ENCODE data around the gene HTR5A. TPM values are rescaled to one million over a fixed set of nuclear protein-coding genes. Genes with fewer than 3 reads are reported as not detected.

HTR5A gene
- total RNA-seq, 1 donor from 2014 or later: not detected

DNA sequence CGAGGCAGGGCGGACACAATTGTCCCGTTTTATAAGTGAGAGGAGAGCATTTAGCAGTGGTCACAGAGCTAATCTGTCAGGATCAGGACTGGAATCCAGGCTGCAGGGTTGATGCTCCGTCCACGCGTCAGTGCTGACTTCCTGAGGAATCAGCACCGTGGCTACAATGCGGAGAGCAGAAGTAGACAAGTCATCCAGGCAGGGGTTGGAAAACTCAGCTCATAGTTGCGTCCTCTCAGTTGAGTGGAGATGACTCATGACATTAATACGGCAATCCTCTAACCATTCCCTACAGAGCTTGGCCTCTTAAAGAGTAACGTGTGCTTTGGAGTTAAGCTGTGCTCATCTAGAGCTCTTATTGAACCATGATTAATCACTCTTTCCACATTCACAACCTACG lies 17.1 kb upstream of the HTR5A start:
- Histone ChIP-seq H3K27ac (ENCODE audit: low read depth, low read length) (no peak overlapping the region), H3K9ac (ENCODE audit: low read depth in 1 of 3, low read length in 3 of 3) (no peak overlapping the region), H3K27me3 (ENCODE audit: control insufficient read depth in 3 of 3, insufficient read depth in 3 of 3, low read length in 3 of 3) (peaks cover 0 to 8% (median 5%) of the 10 kb centered on the region in 3 donors), H3K4me1 (ENCODE audit: control insufficient read depth in 3 of 3, insufficient read depth in 3 of 3, low read length in 3 of 3) (no peaks in the 10 kb centered on the region), H3K36me3 (ENCODE audit: control insufficient read depth in 3 of 3, insufficient read depth in 3 of 3, low read length in 3 of 3) (no peaks in the 10 kb centered on the region), H3K4me3 (ENCODE audit: low read length in 3 of 3) (no peak overlapping the region), H3K9me3 (ENCODE audit: control insufficient read depth in 3 of 3, low read length in 3 of 3) (no peaks in the 10 kb centered on the region)

- Histone ChIP-seq H3K27ac (ENCODE audit: low read depth, low read length) (no peak overlapping the region), H3K27me3 (ENCODE audit: control insufficient read depth in 3 of 3, insufficient read depth in 3 of 3, low read length in 3 of 3) (peaks cover 0 to 14% (median 5%) of the 10 kb centered on the region in 3 donors), H3K36me3 (ENCODE audit: control insufficient read depth in 3 of 3, insufficient read depth in 3 of 3, low read length in 3 of 3) (no peaks in the 10 kb centered on the region), H3K4me3 (ENCODE audit: low read length in 3 of 3) (no peak overlapping the region), H3K9ac (ENCODE audit: low read depth in 1 of 3, low read length in 3 of 3) (no peak overlapping the region), H3K9me3 (ENCODE audit: control insufficient read depth in 3 of 3, low read length in 3 of 3) (no peaks in the 10 kb centered on the region), H3K4me1 (ENCODE audit: control insufficient read depth in 3 of 3, insufficient read depth in 3 of 3, low read length in 3 of 3) (no peaks in the 10 kb centered on the region)
Observed at GRCh38 chr7:155054761-155055160, 15.4 kb upstream of the HTR5A start.

DNA sequence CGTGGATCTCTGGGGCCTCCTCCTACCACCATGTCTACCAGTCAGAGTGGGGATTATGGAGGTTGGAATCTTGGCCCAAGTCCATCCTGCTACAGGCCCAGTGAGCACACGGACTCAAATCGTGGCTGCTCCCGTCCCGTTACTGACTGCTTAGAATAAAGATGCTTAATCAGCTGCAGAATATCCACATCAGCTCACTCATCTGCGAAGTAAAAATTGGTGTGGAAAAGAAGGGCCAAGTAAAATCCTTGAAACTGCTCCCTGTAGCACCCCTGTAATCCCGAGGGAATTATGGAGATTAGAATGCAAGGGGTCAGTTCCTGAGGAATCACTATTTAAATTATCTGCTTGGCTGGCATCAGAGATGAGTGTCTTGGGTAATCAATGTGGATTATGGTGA lies 13.0 kb upstream of the HTR5A start:
- no peaks in the 10 kb centered on the region for H3K4me1 ChIP-seq (ENCODE audit: control insufficient read depth in 3 of 3, insufficient read depth in 3 of 3, low read length in 3 of 3)
- H3K27me3 ChIP-seq (ENCODE audit: control insufficient read depth in 3 of 3, insufficient read depth in 3 of 3, low read length in 3 of 3): peaks cover 0 to 14% (median 5%) of the 10 kb centered on the region in 3 donors
- no peaks in the 10 kb centered on the region for H3K36me3 ChIP-seq (ENCODE audit: control insufficient read depth in 3 of 3, insufficient read depth in 3 of 3, low read length in 3 of 3)
- H3K4me3 ChIP-seq (ENCODE audit: low read length in 3 of 3): no peak overlapping the region
- no peak overlapping the region for H3K27ac ChIP-seq (ENCODE audit: low read depth, low read length)
- H3K9ac ChIP-seq (ENCODE audit: low read depth in 1 of 3, low read length in 3 of 3): no peak overlapping the region
- H3K9me3 ChIP-seq (ENCODE audit: control insufficient read depth in 3 of 3, low read length in 3 of 3): no peaks in the 10 kb centered on the region

- H3K9ac ChIP-seq (ENCODE audit: low read depth in 1 of 3, low read length in 3 of 3): no peak overlapping the region
- no peak overlapping the region for H3K27ac ChIP-seq (ENCODE audit: low read depth, low read length)
- no peaks in the 10 kb centered on the region for H3K9me3 ChIP-seq (ENCODE audit: control insufficient read depth in 3 of 3, low read length in 3 of 3)
- H3K4me3 ChIP-seq (ENCODE audit: low read length in 3 of 3): no peak overlapping the region
- H3K36me3 ChIP-seq (ENCODE audit: control insufficient read depth in 3 of 3, insufficient read depth in 3 of 3, low read length in 3 of 3): no peaks in the 10 kb centered on the region
- H3K27me3 ChIP-seq (ENCODE audit: control insufficient read depth in 3 of 3, insufficient read depth in 3 of 3, low read length in 3 of 3): peaks cover 0 to 14% (median 5%) of the 10 kb centered on the region in 3 donors
- H3K4me1 ChIP-seq (ENCODE audit: control insufficient read depth in 3 of 3, insufficient read depth in 3 of 3, low read length in 3 of 3): no peaks in the 10 kb centered on the region
Observed at GRCh38 chr7:155058896-155059295, 11.2 kb upstream of the HTR5A start.

DNA sequence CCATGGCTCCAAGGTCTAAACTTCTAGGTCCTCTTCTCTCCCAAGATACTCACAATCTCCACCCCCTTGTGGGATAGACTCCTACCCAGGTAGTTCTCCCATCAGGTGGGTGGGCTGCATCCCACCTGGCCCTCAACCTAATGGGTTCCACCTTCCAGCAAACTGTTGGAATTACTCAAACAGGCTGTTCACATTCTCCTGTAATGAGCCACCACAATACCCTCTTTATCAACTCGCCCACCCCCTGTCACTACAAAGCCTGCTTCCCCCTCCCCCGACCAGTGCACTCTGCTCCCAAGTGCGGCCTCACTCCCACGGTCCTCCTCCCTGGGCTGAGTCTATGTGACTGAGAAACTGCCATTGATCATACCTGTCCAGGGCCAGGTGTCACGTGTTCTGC lies 10.4 kb upstream of the HTR5A start:
- Histone ChIP-seq H3K9me3 (ENCODE audit: control insufficient read depth in 3 of 3, low read length in 3 of 3) (no peaks in the 10 kb centered on the region), H3K9ac (ENCODE audit: low read depth in 1 of 3, low read length in 3 of 3) (no peak overlapping the region), H3K4me1 (ENCODE audit: control insufficient read depth in 3 of 3, insufficient read depth in 3 of 3, low read length in 3 of 3) (no peaks in the 10 kb centered on the region), H3K36me3 (ENCODE audit: control insufficient read depth in 3 of 3, insufficient read depth in 3 of 3, low read length in 3 of 3) (no peaks in the 10 kb centered on the region), H3K27ac (ENCODE audit: low read depth, low read length) (no peak overlapping the region), H3K4me3 (ENCODE audit: low read length in 3 of 3) (no peak overlapping the region), H3K27me3 (ENCODE audit: control insufficient read depth in 3 of 3, insufficient read depth in 3 of 3, low read length in 3 of 3) (peaks cover 0 to 11% (median 5%) of the 10 kb centered on the region in 3 donors)

DNA sequence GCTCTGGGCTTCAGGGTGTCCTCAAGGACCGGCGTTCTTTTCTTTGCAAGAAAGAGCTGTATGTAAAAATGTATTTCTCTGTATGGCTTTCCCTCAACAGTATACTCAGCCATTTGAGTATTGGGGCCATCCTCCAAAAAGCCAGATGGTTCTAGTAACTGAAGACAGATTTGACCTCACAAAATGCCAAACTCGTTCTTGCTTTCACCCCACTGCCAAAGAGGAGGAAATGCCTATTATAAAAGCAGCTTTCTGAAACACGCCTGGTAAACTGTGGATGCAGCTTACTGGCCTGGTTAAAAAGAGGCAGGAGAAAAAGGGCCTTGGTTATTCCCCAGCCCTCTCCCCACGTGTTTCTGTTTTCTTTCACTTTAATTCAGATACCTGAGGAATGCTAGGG lies 7.7 kb upstream of the HTR5A start:
- no peaks in the 10 kb centered on the region for H3K9me3 ChIP-seq (ENCODE audit: control insufficient read depth in 3 of 3, low read length in 3 of 3)
- no peak overlapping the region for H3K27ac ChIP-seq (ENCODE audit: low read depth, low read length)
- H3K4me1 ChIP-seq (ENCODE audit: control insufficient read depth in 3 of 3, insufficient read depth in 3 of 3, low read length in 3 of 3): peaks cover 0 to 8% (median 7%) of the 10 kb centered on the region in 3 donors
- no peak overlapping the region for H3K4me3 ChIP-seq (ENCODE audit: low read length in 3 of 3)
- no peaks in the 10 kb centered on the region for H3K36me3 ChIP-seq (ENCODE audit: control insufficient read depth in 3 of 3, insufficient read depth in 3 of 3, low read length in 3 of 3)
- H3K9ac ChIP-seq (ENCODE audit: low read depth in 1 of 3, low read length in 3 of 3): no peak overlapping the region
- H3K27me3 ChIP-seq (ENCODE audit: control insufficient read depth in 3 of 3, insufficient read depth in 3 of 3, low read length in 3 of 3): peaks cover 0 to 6% (median 0%) of the 10 kb centered on the region in 3 donors

- H3K9me3 ChIP-seq (ENCODE audit: control insufficient read depth in 3 of 3, low read length in 3 of 3): no peaks in the 10 kb centered on the region
- no peak overlapping the region for H3K4me3 ChIP-seq (ENCODE audit: low read length in 3 of 3)
- no peaks in the 10 kb centered on the region for H3K36me3 ChIP-seq (ENCODE audit: control insufficient read depth in 3 of 3, insufficient read depth in 3 of 3, low read length in 3 of 3)
- no peak overlapping the region for H3K9ac ChIP-seq (ENCODE audit: low read depth in 1 of 3, low read length in 3 of 3)
- H3K27me3 ChIP-seq (ENCODE audit: control insufficient read depth in 3 of 3, insufficient read depth in 3 of 3, low read length in 3 of 3): no peaks in the 10 kb centered on the region
- H3K4me1 ChIP-seq (ENCODE audit: control insufficient read depth in 3 of 3, insufficient read depth in 3 of 3, low read length in 3 of 3): peaks cover 0 to 8% (median 7%) of the 10 kb centered on the region in 3 donors
- no peak overlapping the region for H3K27ac ChIP-seq (ENCODE audit: low read depth, low read length)
Observed at GRCh38 chr7:155064186-155064585, 5.9 kb upstream of the HTR5A start.

DNA sequence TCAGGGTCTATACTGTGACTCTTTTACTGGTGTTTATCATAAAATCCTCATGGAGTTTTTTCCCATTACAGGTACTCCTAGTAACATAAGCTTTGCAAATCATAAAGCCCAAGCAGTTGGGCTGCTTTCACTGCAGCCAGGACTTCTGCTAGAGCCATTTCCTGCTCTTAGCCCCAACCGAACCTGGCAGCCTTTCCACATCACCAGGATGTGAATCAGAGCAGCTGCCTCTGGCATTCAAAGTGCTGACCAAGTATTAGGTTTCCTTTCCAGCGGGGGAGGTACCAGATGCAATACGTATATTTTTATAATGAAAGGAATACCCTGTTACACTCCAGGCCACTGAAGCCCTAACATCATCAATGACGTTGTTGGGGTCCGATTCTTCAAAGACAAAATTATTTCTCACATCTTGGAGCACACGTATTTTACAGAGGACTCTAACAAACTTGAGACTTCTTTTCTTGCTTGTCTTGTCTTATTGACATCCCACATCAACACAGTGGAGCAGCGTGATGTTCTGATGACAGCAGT lies 3.6 kb upstream of the HTR5A start:
- Histone ChIP-seq H3K27me3 (ENCODE audit: control insufficient read depth in 3 of 3, insufficient read depth in 3 of 3, low read length in 3 of 3) (peaks cover 4 to 7% (median 6%) of the 10 kb centered on the region in 3 donors), H3K9me3 (ENCODE audit: control insufficient read depth in 3 of 3, low read length in 3 of 3) (no peaks in the 10 kb centered on the region), H3K4me1 (ENCODE audit: control insufficient read depth in 3 of 3, insufficient read depth in 3 of 3, low read length in 3 of 3) (peaks cover 0 to 8% (median 7%) of the 10 kb centered on the region in 3 donors), H3K36me3 (ENCODE audit: control insufficient read depth in 3 of 3, insufficient read depth in 3 of 3, low read length in 3 of 3) (no peaks in the 10 kb centered on the region), H3K9ac (ENCODE audit: low read depth in 1 of 3, low read length in 3 of 3) (no peak overlapping the region), H3K4me3 (ENCODE audit: low read length in 3 of 3) (no peak overlapping the region), H3K27ac (ENCODE audit: low read depth, low read length) (no peak overlapping the region)

GRCh38 chr7:155071121-155071651 lies 1.1 kb downstream of the HTR5A start:
- Histone ChIP-seq H3K27me3 (ENCODE audit: control insufficient read depth in 3 of 3, insufficient read depth in 3 of 3, low read length in 3 of 3) (peaks cover 11 to 16% (median 12%) of the 10 kb centered on the region in 3 donors), H3K36me3 (ENCODE audit: control insufficient read depth in 3 of 3, insufficient read depth in 3 of 3, low read length in 3 of 3) (no peaks in the 10 kb centered on the region), H3K4me3 (ENCODE audit: low read length in 3 of 3) (no peak overlapping the region), H3K9me3 (ENCODE audit: control insufficient read depth in 3 of 3, low read length in 3 of 3) (no peaks in the 10 kb centered on the region), H3K27ac (ENCODE audit: low read depth, low read length) (no peak overlapping the region), H3K9ac (ENCODE audit: low read depth in 1 of 3, low read length in 3 of 3) (no peak overlapping the region), H3K4me1 (ENCODE audit: control insufficient read depth in 3 of 3, insufficient read depth in 3 of 3, low read length in 3 of 3) (peaks cover 0 to 2% (median 0%) of the 10 kb centered on the region in 3 donors)

GRCh38 chr7:155071916-155072571 lies 1.9 kb downstream of the HTR5A start:
- no peaks in the 10 kb centered on the region for H3K36me3 ChIP-seq (ENCODE audit: control insufficient read depth in 3 of 3, insufficient read depth in 3 of 3, low read length in 3 of 3)
- no peaks in the 10 kb centered on the region for H3K9me3 ChIP-seq (ENCODE audit: control insufficient read depth in 3 of 3, low read length in 3 of 3)
- H3K27ac ChIP-seq (ENCODE audit: low read depth, low read length): no peak overlapping the region
- no peak overlapping the region for H3K9ac ChIP-seq (ENCODE audit: low read depth in 1 of 3, low read length in 3 of 3)
- peaks cover 11 to 16% (median 12%) of the 10 kb centered on the region in 3 donors for H3K27me3 ChIP-seq (ENCODE audit: control insufficient read depth in 3 of 3, insufficient read depth in 3 of 3, low read length in 3 of 3)
- H3K4me1 ChIP-seq (ENCODE audit: control insufficient read depth in 3 of 3, insufficient read depth in 3 of 3, low read length in 3 of 3): no peaks in the 10 kb centered on the region
- no peak overlapping the region for H3K4me3 ChIP-seq (ENCODE audit: low read length in 3 of 3)
